Measurements from ENCODE around the gene DTNA. TPM values are rescaled to one million over a fixed set of nuclear protein-coding genes. Genes with fewer than 3 reads are reported as not detected.

The DTNA gene
- total RNA-seq, 2 experiments from 2014 or later: not detected

GRCh38 chr18:34794348-34794747 lies 84.2 kb downstream of the DTNA start:
- DNase-seq (no peak), ATAC-seq (ENCODE audit: low read depth) (no peak)
- H3K27ac Mint-ChIP-seq: no peak overlapping the region
- H3K4me1 Mint-ChIP-seq: peaks cover 6% of the 10 kb centered on the region
- no peak overlapping the region for H3K4me3 Mint-ChIP-seq
- POLR2A ChIA-PET: no interaction called here
- peaks cover 1% of the 10 kb centered on the region for H3K9me3 Mint-ChIP-seq
- H3K27me3 Mint-ChIP-seq: peaks cover 6% of the 10 kb centered on the region
- H3K36me3 Mint-ChIP-seq: no peaks in the 10 kb centered on the region

DNA sequence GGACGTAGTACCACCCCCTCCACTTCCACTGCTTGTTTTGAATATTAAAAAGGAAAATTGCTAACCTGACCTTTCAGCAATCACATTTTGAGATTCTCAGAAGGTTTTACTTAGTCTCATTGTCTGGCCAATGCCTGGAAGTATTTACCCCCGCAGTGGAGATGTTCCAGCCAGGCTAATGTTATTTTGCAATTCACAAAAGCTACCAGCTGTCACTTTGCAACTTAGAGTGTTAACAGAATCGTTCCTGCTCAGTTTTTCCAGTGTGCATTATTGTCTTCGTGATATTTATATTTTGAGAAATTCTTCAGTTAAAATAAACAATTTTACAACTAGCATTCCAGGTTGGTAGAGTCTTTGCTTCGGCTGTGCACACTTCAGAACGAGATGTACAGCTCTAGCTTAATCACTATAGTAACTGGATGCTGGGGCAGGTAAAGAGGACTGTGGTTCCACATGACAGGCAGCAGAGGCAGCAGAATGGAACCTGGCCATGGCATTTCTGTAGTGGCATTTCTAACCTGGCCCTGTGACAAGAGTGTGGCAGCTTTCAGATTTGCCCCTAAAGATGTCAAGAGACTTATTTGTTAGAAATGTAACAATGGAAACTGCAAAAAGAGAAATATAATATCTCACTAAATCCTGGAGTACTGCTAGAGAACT lies 85.1 kb downstream of the DTNA start:
- DNase-seq (no peak), ATAC-seq (ENCODE audit: low read depth) (no peak)
- H3K36me3 Mint-ChIP-seq: no peaks in the 10 kb centered on the region
- H3K4me3 Mint-ChIP-seq: no peak overlapping the region
- no peak overlapping the region for H3K27ac Mint-ChIP-seq
- peaks cover 6% of the 10 kb centered on the region for H3K27me3 Mint-ChIP-seq
- peaks cover 5% of the 10 kb centered on the region for H3K4me1 Mint-ChIP-seq
- POLR2A ChIA-PET: no interaction called here
- H3K9me3 Mint-ChIP-seq: peaks cover 1% of the 10 kb centered on the region

DNA sequence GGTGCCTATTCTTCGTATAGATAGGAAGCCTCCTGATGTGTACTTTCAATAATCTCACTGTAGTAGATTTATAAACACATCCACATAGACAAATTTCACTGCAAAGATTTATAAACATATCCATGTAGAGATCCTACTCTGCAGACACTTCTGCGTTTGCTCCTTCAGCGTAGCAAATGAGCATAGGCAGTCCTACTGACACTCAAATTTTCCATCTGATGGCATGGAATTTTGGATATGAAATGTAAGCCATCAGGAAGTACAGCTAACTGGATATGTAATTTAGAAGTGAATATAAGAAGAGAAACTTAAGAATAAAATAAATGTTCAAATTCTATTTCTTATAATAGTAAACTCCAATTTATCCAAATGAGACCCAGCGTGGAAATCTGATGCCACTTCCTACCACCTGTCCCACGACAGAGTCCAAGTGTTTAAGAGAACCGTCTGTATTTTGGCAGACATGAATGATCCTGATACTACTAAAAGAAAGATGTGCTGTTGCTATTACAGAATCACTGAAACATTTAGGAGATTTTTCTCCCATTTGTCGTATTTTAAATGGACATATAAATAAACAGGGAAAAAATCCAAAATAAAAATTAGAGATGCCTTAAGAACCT lies 86.0 kb downstream of the DTNA start:
- Mint-ChIP-seq H3K27me3 (peaks cover 6% of the 10 kb centered on the region), H3K4me3 (no peak overlapping the region), H3K4me1 (peaks cover 5% of the 10 kb centered on the region), H3K36me3 (no peaks in the 10 kb centered on the region), H3K27ac (no peak overlapping the region), H3K9me3 (peaks cover 1% of the 10 kb centered on the region)
- DNase-seq (no peak), ATAC-seq (ENCODE audit: low read depth) (no peak)
- POLR2A ChIA-PET: no interaction called here

DNA sequence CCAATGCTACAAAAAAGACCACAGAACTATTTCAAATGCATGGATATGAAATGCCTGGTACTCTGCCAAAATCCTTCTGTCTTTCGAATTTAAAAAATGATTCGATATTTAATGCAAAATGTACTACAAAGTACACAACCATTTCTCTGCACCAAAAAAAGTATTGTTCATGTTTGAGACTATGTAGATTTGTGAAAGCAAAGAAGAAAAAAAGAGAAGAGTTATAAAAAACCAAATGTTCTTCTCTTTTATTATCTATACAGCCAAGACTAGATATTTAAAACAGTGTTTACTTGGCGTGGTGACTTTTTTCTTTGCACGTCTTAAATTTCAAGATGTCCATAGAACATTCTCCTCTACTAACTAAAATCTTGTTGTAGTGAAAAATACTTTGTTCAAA lies 89.2 kb downstream of the DTNA start:
- Mint-ChIP-seq H3K27ac (no peak overlapping the region), H3K4me3 (no peak overlapping the region), H3K9me3 (no peaks in the 10 kb centered on the region), H3K36me3 (no peaks in the 10 kb centered on the region), H3K4me1 (peaks cover 5% of the 10 kb centered on the region), H3K27me3 (peaks cover 6% of the 10 kb centered on the region)
- DNase-seq (no peak), ATAC-seq (ENCODE audit: low read depth) (no peak)
- POLR2A ChIA-PET: no interaction called here

DNA sequence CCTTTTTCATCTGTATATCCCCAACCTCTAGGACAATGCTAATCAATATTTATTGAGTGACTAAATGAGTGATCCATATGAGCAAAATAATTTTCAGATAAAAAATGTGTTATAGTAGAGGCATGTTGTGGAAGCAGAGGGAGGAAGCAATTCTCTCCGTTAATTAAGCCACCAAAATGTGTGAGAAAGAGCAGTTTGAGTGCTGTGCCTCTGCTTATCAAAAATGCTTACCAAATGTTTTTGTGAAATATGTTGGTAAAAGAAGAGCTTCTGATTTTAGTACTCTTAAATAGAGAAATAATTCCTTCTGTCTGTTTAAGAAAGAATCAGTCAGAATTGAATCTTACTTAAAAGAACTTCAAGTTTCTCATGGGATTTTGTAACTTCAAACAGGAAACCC lies 90.3 kb downstream of the DTNA start:
- Mint-ChIP-seq H3K27me3 (peaks cover 2% of the 10 kb centered on the region), H3K4me3 (no peak overlapping the region), H3K4me1 (peaks cover 5% of the 10 kb centered on the region), H3K36me3 (no peaks in the 10 kb centered on the region), H3K9me3 (no peaks in the 10 kb centered on the region), H3K27ac (no peak overlapping the region)
- DNase-seq (no peak), ATAC-seq (ENCODE audit: low read depth) (no peak)
- POLR2A ChIA-PET: no interaction called here

GRCh38 chr18:34801774-34802173 lies 91.7 kb downstream of the DTNA start:
- Mint-ChIP-seq H3K4me1 (peaks cover 9% of the 10 kb centered on the region), H3K36me3 (no peaks in the 10 kb centered on the region), H3K27me3 (no peaks in the 10 kb centered on the region), H3K9me3 (no peaks in the 10 kb centered on the region), H3K27ac (no peak overlapping the region), H3K4me3 (no peak overlapping the region)
- ATAC-seq (ENCODE audit: low read depth): no peak
- DNase-seq: no peak
- POLR2A ChIA-PET: no interaction called here

GRCh38 chr18:34802959-34803358 lies 92.9 kb downstream of the DTNA start:
- ATAC-seq (ENCODE audit: low read depth) (no peak), DNase-seq (no peak)
- no peak overlapping the region for H3K4me3 Mint-ChIP-seq
- peaks cover 9% of the 10 kb centered on the region for H3K4me1 Mint-ChIP-seq
- H3K9me3 Mint-ChIP-seq: no peaks in the 10 kb centered on the region
- no peaks in the 10 kb centered on the region for H3K27me3 Mint-ChIP-seq
- no peaks in the 10 kb centered on the region for H3K36me3 Mint-ChIP-seq
- POLR2A ChIA-PET: no interaction called here
- H3K27ac Mint-ChIP-seq: no peak overlapping the region

GRCh38 chr18:34803877-34804400 lies 93.8 kb downstream of the DTNA start:
- POLR2A ChIA-PET: no interaction called here
- peaks cover 8% of the 10 kb centered on the region for H3K4me1 Mint-ChIP-seq
- H3K27me3 Mint-ChIP-seq: no peaks in the 10 kb centered on the region
- H3K27ac Mint-ChIP-seq: no peak overlapping the region
- H3K9me3 Mint-ChIP-seq: no peaks in the 10 kb centered on the region
- no peaks in the 10 kb centered on the region for H3K36me3 Mint-ChIP-seq
- ATAC-seq (ENCODE audit: low read depth) (no peak), DNase-seq (no peak)
- H3K4me3 Mint-ChIP-seq: no peak overlapping the region

DNA sequence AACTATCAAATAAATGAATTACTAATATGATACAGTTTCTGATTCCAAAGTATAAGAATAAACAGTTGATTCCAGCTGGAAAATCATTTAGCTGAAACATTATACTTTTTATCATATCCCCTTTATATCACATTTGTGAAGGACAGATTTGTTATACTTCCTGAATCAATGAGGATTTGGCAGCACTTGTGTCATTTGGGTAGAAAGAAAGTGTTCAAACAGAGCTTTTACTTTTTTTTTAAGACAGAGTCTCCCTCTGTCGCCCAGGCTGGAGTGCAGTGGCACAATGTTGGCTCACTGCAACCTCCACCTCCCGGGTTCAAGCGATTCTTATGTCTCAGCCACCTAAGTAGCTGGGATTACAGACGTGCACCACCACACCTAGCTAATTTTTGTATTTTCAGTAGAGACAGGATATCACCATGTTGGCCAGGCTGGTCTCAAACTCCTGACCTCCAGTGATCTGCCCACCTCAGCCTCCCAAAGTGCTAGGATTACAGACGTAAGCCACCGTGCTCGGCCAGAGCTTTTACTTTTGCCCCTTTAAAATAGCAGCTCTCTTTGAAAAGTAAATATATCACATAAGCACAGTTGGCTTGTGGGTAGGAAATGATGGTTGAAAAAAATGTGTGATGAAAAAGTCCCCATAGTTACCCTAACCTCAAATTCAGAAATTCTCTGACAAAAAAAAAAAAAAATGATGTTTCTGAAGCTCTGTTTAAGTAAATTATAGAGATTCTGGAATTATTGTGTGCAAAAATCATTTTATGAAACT lies 95.2 kb downstream of the DTNA start:
- Mint-ChIP-seq H3K27me3 (peaks cover 2% of the 10 kb centered on the region), H3K4me1 (peaks cover 6% of the 10 kb centered on the region), H3K36me3 (no peaks in the 10 kb centered on the region), H3K27ac (no peak overlapping the region), H3K9me3 (no peaks in the 10 kb centered on the region), H3K4me3 (peak overlapping the region; percentile 10)
- DNase-seq (no peak), ATAC-seq (ENCODE audit: low read depth) (no peak)
- POLR2A ChIA-PET: no interaction called here

DNA sequence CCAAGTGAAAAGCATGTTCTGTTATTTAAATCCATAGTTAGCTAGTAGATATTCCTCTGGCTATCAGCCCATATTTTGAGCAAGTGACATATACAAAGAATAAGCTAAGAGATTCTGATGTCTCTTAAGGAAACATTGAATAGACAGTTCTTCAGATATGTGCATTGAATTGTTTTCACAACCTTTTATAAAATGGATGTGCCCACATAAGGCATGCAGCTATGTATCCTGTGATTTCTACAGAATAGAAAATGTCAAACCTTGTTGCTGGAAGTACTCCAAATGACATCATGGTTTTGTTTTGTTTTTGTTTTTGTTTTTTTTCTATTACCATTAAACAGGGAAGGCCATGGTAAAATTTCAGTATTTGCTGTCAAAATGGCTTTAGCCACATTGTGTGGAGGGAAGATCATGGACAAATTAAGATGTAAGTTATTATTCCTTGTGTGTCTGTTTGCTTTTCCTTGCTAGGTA lies 95.8 kb downstream of the DTNA start:
- no peak overlapping the region for H3K27ac Mint-ChIP-seq
- H3K36me3 Mint-ChIP-seq: no peaks in the 10 kb centered on the region
- no peak for DNase-seq
- ATAC-seq (ENCODE audit: low read depth): no peak
- H3K4me3 Mint-ChIP-seq: no peak overlapping the region
- peaks cover 2% of the 10 kb centered on the region for H3K27me3 Mint-ChIP-seq
- H3K4me1 Mint-ChIP-seq: peaks cover 6% of the 10 kb centered on the region
- no peaks in the 10 kb centered on the region for H3K9me3 Mint-ChIP-seq
- POLR2A ChIA-PET: no interaction called here

DNA sequence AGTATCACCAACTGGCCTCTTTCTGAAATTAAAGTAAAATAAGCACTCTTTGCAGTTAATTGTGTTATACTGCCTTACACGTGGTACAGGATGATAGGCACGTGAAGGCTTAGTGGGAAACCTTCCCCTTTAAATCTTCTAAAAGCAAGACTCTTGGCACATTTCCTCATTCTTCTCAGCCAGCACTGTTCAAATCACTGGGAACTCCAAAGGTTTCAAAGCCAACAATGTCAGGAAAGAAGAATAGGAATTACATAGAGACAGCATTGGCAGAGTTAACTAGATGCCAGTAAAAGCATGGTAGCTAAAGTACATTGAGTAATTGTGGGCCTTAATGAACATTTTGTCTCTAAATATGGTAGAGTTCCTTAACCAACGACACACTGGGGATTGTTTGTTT lies 96.4 kb downstream of the DTNA start:
- no peaks in the 10 kb centered on the region for H3K9me3 Mint-ChIP-seq
- no peak overlapping the region for H3K27ac Mint-ChIP-seq
- no peak overlapping the region for H3K4me3 Mint-ChIP-seq
- ATAC-seq (ENCODE audit: low read depth) (no peak), DNase-seq (no peak)
- H3K27me3 Mint-ChIP-seq: peaks cover 2% of the 10 kb centered on the region
- POLR2A ChIA-PET: no interaction called here
- peaks cover 6% of the 10 kb centered on the region for H3K4me1 Mint-ChIP-seq
- H3K36me3 Mint-ChIP-seq: no peaks in the 10 kb centered on the region

DNA sequence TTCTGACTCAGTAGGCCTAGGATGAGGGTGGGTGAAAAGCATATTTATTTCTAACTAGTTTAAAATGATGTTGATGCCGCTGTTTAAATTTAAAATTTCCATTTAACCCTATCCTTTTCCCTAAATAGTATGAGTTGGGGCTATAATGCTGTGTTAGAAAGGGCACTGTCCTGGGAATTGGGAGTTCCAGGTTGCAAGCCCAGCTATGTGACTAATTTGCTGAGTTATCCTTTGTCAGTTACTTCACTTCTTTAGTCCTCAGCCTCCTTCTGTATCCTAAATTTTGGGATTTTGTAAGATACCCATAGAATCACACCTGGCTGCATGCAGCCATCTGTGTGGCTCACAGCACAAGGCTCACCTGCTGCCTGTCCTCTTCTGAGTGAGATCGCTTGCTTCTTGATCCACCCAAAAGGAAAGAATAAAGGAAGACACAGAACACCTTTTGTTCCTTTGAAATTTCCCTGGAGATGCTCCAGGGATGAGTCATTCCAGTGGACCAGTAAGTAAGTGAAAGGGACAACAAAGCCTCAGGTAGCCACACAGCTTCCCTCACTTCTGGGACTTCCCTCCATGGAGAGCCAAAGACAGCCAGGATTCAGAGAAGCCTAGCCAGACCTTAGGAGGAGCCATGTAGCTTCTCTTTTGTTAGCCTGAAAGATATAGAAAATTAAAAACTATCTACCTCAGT lies 97.2 kb downstream of the DTNA start:
- peaks cover 2% of the 10 kb centered on the region for H3K27me3 Mint-ChIP-seq
- ATAC-seq (ENCODE audit: low read depth): no peak
- no peak for DNase-seq
- H3K4me1 Mint-ChIP-seq: peaks cover 6% of the 10 kb centered on the region
- no peak overlapping the region for H3K4me3 Mint-ChIP-seq
- POLR2A ChIA-PET: no interaction called here
- H3K36me3 Mint-ChIP-seq: no peaks in the 10 kb centered on the region
- no peak overlapping the region for H3K27ac Mint-ChIP-seq
- H3K9me3 Mint-ChIP-seq: no peaks in the 10 kb centered on the region

DNA sequence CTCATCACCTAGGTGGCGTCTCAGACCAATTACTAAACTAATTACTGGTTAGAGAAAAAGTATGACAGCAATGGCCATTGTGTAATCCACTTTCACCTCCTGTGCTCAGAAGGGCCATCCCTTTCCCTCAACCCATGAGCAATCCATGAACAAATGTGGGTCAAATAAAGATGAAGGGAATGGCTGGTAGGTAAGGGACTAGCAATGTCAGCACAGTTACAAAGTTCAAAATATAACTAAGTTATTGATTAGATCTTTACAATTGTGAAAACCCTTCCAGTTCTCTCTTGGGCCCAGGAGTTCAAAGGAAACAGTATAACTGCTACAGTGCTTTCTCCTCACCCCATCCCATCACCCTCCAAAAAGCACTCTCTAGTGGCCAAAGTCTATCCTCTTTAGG lies 98.3 kb downstream of the DTNA start:
- ATAC-seq (ENCODE audit: low read depth): no peak
- Mint-ChIP-seq H3K4me1 (peaks cover 6% of the 10 kb centered on the region), H3K9me3 (no peaks in the 10 kb centered on the region), H3K27ac (no peak overlapping the region), H3K27me3 (peaks cover 2% of the 10 kb centered on the region), H3K4me3 (no peak overlapping the region), H3K36me3 (no peaks in the 10 kb centered on the region)
- no peak for DNase-seq
- POLR2A ChIA-PET: no interaction called here

Data from activated naive CD8-positive, alpha-beta T cell treated with anti-CD3 and anti-CD28 coated beads, Interleukin-2, amount 10 ng/mL, durations not matched to agents 7 days and 5 days (primary cell).